Coronary artery (tissue), 2 donors: ENCODE results near the gene NNMT.
A peak's percentile ranks its signal among the peaks of the same experiment; 100 is the strongest.

ENCODE experiments used
- DNase-seq: peaks from one replicate; pipeline ENCODE4 v3.0.0-alpha.2; 2017; ENCODE audit warnings: low spot score
- H3K27ac ChIP-seq, 2 donors: fragments of 200-600 bp; sonication (generic); one replicate each; pipeline ENCODE4 v1.5.1; 2016 to 2019
- H3K4me3 ChIP-seq: fragments of 200-600 bp; sonication (generic); 2 replicates; pipeline ENCODE4 v1.5.1; 2016; ENCODE audit warnings: mild to moderate bottlenecking, moderate library complexity
- TF ChIP-seq, protein P1 (sequence below): fragments of 200-600 bp; sonication (generic); IDR thresholded peaks from one replicate; pipeline ENCODE4 v1.5.1; 2019; ENCODE audit warnings: antibody characterized with exemption

Gene NNMT

DNA sequence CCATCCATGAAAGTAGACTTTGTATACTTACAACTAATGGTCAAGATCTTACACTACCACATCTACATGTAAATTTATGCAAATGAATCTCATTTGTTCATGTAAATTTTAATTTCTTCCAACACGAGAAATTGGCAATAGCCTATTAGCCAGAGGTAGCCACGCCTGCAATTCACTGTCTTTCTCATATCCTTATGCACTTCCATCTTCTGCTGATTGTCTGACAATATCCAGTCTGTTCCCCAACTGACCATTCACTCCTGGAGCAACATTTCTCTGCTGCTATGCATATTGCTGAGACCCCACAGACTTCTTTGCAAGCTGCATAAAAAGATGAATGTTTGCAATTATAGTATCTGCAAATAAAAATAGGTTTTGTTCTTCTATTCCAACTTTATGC, 2.5 kb downstream of the NNMT start:
- peak overlapping the region; percentile 73 for H3K4me3 ChIP-seq
- peak overlapping the region; percentile 88 to 98 for H3K27ac ChIP-seq

DNA sequence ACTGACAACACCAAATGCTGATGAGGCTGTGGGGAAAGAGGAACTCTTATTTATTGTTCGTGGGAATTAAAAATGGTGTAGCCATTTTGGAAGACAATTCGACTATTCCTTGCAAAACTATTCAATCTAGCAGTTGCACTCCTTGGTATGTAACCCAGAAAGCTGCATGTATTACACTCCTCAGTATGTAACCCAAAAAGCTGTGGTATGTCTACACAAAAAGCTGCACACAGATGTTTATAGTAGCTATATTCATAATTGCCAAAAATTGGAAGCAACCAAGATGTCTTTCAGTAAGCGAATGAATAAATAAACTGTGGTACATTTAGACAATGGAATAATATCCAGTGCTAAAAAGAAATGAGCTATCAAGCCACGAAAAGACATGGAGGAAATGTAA, 4.9 kb downstream of the NNMT start:
- no peak for DNase-seq
- TF ChIP-seq, protein P1, sequence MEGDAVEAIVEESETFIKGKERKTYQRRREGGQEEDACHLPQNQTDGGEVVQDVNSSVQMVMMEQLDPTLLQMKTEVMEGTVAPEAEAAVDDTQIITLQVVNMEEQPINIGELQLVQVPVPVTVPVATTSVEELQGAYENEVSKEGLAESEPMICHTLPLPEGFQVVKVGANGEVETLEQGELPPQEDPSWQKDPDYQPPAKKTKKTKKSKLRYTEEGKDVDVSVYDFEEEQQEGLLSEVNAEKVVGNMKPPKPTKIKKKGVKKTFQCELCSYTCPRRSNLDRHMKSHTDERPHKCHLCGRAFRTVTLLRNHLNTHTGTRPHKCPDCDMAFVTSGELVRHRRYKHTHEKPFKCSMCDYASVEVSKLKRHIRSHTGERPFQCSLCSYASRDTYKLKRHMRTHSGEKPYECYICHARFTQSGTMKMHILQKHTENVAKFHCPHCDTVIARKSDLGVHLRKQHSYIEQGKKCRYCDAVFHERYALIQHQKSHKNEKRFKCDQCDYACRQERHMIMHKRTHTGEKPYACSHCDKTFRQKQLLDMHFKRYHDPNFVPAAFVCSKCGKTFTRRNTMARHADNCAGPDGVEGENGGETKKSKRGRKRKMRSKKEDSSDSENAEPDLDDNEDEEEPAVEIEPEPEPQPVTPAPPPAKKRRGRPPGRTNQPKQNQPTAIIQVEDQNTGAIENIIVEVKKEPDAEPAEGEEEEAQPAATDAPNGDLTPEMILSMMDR, result no peak
- H3K4me3 ChIP-seq, result peak overlapping the region; percentile 73
- peak overlapping the region in 1 of 2 donors; percentile 63 for H3K27ac ChIP-seq

More for the DNA sequence above, 2.5 kb downstream of the NNMT start:
- no peak for DNase-seq
- TF ChIP-seq, protein P1, result no peak

DNA sequence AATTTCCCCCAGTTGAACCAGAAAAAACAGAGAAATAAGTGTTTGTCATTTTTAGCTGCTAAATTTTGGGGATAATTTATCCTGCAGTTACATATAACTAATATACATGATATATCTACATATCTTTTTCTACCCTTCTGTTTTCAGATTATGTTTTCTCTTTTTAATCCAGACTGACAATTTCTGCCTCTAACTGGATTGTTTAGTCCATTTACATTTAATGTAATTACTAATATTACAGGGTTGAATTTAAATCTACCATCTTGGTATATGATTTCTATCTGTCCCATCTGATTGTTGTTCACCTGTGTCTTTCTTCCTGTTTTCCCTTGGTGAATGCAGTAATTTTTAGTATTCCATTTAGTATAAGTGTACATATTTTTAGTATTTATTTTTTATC, 5.7 kb downstream of the NNMT start:
- Histone ChIP-seq H3K4me3 (peak overlapping the region; percentile 73), H3K27ac (peak overlapping the region in 1 of 2 donors; percentile 63)
- DNase-seq, result no peak
- TF ChIP-seq, protein P1, result no peak

DNA sequence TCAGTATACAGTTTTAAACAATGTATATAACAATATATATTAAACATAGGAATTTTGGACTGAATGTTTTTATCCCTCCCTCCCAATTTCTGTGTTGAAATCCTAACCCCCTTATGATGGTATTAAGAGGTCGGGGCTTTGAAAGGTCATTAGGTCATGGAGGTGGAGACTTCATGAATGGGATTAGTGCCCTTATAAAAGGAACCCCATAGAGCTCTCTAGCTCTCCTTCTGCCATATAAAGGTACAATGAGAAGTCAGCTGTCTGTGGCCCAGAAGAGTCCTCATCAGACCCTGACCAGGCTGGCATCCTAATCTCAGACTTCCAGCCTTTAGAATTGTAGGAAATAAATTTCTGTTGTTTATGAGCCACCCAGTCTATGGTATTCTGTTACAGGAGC, 6.5 kb downstream of the NNMT start:
- no peak for DNase-seq
- no peak overlapping the region for H3K27ac ChIP-seq
- TF ChIP-seq, protein P1, result no peak
- peak overlapping the region; percentile 73 for H3K4me3 ChIP-seq

DNA sequence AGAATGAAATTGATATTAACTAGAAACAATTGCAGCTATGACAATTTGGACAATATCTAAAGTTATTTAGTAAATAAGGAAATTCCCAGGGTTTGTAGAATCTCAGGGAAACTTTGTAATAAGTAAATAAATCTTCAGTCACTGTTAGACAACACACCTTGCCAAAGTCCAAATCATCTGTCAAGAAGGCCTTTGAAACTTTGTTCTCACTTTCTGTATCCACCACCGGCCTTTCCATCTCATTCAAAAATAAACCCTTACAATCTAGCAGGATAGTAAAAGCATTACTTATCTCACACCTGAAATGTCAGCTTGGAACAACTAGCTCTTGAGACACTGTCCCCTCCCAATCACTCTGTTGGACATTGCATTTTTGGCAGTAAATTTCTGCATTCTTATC, 7.9 kb downstream of the NNMT start:
- TF ChIP-seq, protein P1, result no peak
- Histone ChIP-seq H3K27ac (peak overlapping the region; percentile 30 to 32), H3K4me3 (peak overlapping the region; percentile 73)
- DNase-seq, result no peak

DNA sequence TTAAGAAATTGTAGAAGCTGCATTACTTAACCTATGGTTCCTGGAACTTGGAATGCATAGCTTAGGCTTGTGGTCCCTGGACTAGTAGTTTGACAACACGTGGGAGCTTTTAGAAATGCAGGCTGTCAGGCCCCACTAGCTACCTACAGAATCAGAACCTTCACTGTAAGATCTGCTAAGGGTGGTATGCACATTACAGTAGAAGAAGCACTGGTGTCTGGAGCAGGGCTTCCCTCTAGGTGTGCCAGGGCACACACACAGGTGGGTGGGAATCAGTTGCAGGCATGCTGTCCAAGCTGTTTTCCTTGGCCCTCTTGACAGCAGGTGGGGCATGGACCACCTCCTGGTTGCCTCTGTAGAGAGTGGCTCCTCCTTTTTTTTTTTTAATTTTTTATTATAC, 8.8 kb downstream of the NNMT start:
- H3K4me3 ChIP-seq, result peak overlapping the region; percentile 73
- no peak for DNase-seq
- TF ChIP-seq, protein P1, result no peak
- peak overlapping the region in 1 of 2 donors; percentile 70 for H3K27ac ChIP-seq

DNA sequence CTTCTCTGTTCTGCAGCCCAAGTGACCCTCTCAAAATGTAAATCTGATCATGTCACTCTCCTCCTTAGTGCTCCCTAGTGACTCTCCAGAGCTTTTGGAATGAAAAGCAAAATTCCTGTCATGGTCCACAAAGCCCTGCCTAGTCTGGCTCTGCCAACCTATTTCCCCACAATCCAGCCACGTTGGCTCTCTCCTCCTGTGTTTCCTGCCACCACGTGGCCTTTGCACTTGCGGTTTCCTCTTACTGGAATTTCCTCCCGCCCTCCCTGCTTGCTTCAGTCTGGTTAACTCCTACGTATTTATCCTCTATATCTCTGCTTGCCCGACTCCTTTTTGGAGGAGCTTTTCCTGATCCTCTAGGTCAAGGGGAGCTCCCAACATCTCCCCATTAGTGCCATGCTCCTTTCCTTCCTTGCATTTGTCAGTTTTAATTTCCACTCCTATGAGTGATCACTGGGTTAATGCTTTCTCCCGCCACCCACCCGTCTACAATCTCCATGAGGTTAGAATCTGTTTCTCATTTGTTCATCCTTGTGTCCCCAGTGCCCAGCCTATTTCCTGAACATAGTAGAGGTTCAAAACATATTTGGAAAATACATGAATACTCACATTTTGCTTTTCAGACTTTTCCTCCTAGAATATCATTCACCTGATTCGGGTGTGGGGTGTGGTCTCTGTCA, 11.5 kb downstream of the NNMT start:
- DNase-seq, result peak; percentile 91
- peak overlapping the region; percentile 80 to 91 for H3K27ac ChIP-seq
- H3K4me3 ChIP-seq, result peak overlapping the region; percentile 65
- TF ChIP-seq, protein P1, result no peak
